ENCODE measurements around the gene SMIM13. TPM values are rescaled to one million over a fixed set of nuclear protein-coding genes. Genes with fewer than 3 reads are reported as not detected.

Gene SMIM13
- total and polyA plus RNA-seq, 2 donors (not counting 3 experiments of a cell fraction or from before 2014, with no cell fraction given) = 3.2 to 14.7 TPM

DNA sequence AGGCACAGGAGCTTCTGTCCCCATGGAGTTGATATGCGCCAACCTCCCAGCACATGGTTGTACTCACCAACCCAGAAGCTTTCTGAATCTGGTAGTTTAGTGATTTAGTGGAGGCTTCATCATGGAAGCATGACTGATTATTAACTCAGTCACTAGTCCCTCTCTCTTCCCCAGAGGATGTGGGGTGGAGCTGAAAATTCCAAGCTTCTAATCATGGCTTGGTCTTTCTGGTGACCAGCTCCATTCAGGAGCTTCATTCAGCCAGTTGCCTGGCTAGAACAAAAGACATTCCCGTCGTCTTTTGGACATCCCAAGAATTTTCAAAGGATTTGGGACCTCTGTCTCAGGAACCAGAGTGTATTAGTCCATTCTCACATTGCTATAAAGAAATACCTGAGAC, 13.3 kb upstream of the SMIM13 start:
- FAIRE-seq = no peak

More for the DNA sequence above, 13.3 kb upstream of the SMIM13 start:
- ChIA-PET CTCF (interaction anchor here (1.1 to 1.4 kb wide), 2 partner anchors 11 to 418 kb away, joined by 3 to 7 read pairs; no protein-coding TSS in a partner anchor), POLR2A (no interaction called here)
- H3K4me1 ChIP-seq (ENCODE audit: control insufficient read depth, extremely low read depth, insufficient read depth, low read length) = no peaks in the 10 kb centered on the region
- H3K36me3 ChIP-seq (ENCODE audit: control insufficient read depth in 2 of 2, extremely low read depth in 1 of 2, insufficient read depth in 2 of 2, low read length in 2 of 2) = no peaks in the 10 kb centered on the region
- no peak overlapping the region for H3K4me2 ChIP-seq (ENCODE audit: insufficient read depth, low read length)
- H3K9me1 ChIP-seq (replicated peaks; ENCODE audit: control insufficient read depth, extremely low read depth, insufficient read depth, low read length) = no peaks in the 10 kb centered on the region
- no peak overlapping the region for H3K4me3 ChIP-seq (replicated peaks in 1 of 3; ENCODE audit: insufficient read depth in 1 of 3, low read depth in 1 of 3, low read length in 3 of 3)
- no peaks in the 10 kb centered on the region for H3K9me3 ChIP-seq (replicated peaks; ENCODE audit: control insufficient read depth, insufficient read depth, low read length)
- no peak overlapping the region for H3K27ac ChIP-seq (ENCODE audit: insufficient read depth, low read depth, low read length)
- H3K9ac ChIP-seq (replicated peaks; ENCODE audit: extremely low read depth, insufficient read depth, low read length) = no peak overlapping the region
- H4K20me1 ChIP-seq (replicated peaks; ENCODE audit: control insufficient read depth, extremely low read depth, insufficient read depth, low read length) = no peaks in the 10 kb centered on the region
- DNase-seq (ENCODE audit: low read depth, low spot score) = no peak
- no peaks in the 10 kb centered on the region for H3K27me3 ChIP-seq (ENCODE audit: control insufficient read depth in 2 of 2, insufficient read depth in 2 of 2, low read length in 2 of 2)
- no peaks in the 10 kb centered on the region for H3K79me2 ChIP-seq (ENCODE audit: control insufficient read depth, insufficient read depth, low read length)
- intact Hi-C loops (cut with micrococcal nuclease) = no loop called here
- no TSS peak for BruUV-seq (replicated peaks)
- no peak overlapping the region for H2AFZ ChIP-seq (ENCODE audit: low read depth, low read length)
- TF ChIP-seq JUN (IDR thresholded peaks at IDR 0.05; ENCODE audit: borderline replicate concordance, insufficient read depth, insufficient read length, low read depth) = no peak
- no peak for TF ChIP-seq MYC (IDR thresholded peaks at IDR 0.05; ENCODE audit: low read depth, low read length)
- TF ChIP-seq, protein P1, sequence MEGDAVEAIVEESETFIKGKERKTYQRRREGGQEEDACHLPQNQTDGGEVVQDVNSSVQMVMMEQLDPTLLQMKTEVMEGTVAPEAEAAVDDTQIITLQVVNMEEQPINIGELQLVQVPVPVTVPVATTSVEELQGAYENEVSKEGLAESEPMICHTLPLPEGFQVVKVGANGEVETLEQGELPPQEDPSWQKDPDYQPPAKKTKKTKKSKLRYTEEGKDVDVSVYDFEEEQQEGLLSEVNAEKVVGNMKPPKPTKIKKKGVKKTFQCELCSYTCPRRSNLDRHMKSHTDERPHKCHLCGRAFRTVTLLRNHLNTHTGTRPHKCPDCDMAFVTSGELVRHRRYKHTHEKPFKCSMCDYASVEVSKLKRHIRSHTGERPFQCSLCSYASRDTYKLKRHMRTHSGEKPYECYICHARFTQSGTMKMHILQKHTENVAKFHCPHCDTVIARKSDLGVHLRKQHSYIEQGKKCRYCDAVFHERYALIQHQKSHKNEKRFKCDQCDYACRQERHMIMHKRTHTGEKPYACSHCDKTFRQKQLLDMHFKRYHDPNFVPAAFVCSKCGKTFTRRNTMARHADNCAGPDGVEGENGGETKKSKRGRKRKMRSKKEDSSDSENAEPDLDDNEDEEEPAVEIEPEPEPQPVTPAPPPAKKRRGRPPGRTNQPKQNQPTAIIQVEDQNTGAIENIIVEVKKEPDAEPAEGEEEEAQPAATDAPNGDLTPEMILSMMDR (IDR thresholded peaks at IDR 0.05; ENCODE audit: extremely low read depth in 1 of 2, insufficient read depth in 1 of 2, low read depth in 1 of 2, low read length in 2 of 2) = no peak
- no peak for TF ChIP-seq GATA2 (IDR thresholded peaks at IDR 0.05; ENCODE audit: insufficient read depth, insufficient read length, low read depth, low read length)
- TF ChIP-seq POLR2A (IDR thresholded peaks at IDR 0.05; ENCODE audit: low read depth, low read length) = no peak
- no peak for TF ChIP-seq FOS (IDR thresholded peaks at IDR 0.05; ENCODE audit: borderline replicate concordance, insufficient read depth, low read length)
- no peak for TF ChIP-seq EZH2 (IDR thresholded peaks at IDR 0.05; ENCODE audit: borderline replicate concordance, low read depth, low read length, severe bottlenecking)
- TF ChIP-seq, protein P2, sequence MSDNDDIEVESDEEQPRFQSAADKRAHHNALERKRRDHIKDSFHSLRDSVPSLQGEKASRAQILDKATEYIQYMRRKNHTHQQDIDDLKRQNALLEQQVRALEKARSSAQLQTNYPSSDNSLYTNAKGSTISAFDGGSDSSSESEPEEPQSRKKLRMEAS (IDR thresholded peaks at IDR 0.05; ENCODE audit: insufficient read depth, insufficient read length) = no peak
- TF ChIP-seq POLR2AphosphoS5 (IDR thresholded peaks at IDR 0.05; ENCODE audit: insufficient read depth, low read depth, low read length) = no peak
- dilution Hi-C loops (cut with MboI; ENCODE audit: extremely low pct_ligation_motif_present, low sequenced_read_pairs) = no loop called here
